HG02678 (cell line): Measurements from ENCODE around the gene MYOD1.
A peak's percentile ranks its signal among the peaks of the same experiment; 100 is the strongest.

Source experiments
- ATAC-seq: cut with Tn5 transposase; IDR thresholded peaks from one replicate; pipeline ENCODE4 v1.9.1; 2021; ENCODE audit warnings: mild to moderate bottlenecking, moderate library complexity; ENCODE audit not compliant: unreplicated experiment

Gene MYOD1

GRCh38 chr11:17734418-17734911 lies 15.1 kb downstream of the MYOD1 start, which contains the start of gene KCNC1:
TSS of gene KCNC1 (plus strand) at chr11:17734781. CDS start at chr11:17736003, 1,222 bp downstream.
- no peak for ATAC-seq

DNA sequence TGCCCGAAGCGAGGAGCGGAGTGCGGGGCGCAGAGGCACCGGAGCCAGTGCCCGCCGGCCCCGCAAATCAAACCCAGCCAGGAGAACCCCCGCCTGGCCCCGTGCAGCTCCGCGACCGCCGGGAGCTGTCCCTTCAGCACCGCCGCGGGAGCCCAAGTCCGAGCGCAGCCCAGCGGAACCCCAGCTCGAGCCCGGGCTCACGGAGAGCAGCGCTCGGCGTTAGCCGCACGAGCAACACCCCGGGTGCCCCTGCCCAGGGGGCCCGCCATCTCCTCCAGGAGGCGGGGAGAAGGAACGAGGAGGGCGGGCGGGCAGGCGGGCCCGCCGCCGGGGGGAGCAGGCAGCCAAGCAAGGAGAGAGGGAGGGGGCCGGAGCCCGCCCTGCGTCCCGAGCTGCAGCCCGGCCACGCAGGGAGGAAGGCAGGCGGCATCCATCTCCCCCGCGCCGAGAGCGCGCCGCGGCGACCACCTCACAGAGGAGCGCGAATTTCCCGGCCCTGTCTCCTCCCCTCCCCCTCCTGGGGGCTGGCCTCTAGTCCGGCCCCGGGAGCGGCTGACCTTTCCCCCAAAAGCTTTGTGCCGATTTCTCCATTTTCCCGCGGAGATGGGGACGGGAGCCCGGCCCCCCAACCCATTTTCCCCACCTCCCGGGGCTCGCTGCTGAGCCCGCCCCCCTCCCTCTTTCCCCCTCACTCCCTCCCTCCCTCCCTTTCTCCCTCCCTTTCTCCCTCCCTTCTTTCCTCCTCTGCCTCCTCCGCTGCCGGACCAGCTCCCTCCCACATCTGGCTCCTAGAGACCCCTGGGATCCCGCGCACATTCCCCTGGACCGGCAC lies 15.8 kb downstream of the MYOD1 start:
- peak; percentile 43 for ATAC-seq

GRCh38 chr11:17735818-17736578 lies 16.6 kb downstream of the MYOD1 start:
- ATAC-seq, result no peak

DNA sequence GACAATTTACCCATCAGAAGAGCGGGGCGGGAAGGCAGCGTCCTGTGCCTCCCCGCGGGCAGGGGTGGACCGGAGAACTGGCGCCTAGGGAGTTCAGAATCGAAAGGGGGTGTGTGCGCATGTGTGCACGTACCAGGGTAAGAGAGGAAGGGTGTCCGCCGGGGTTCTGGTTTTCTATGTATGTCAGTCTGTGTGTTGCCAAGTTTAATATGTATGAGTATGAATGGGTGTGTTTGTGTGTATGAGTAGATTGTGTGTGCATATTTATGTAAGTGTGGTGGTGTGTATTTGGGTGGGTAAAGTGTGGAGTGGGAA lies 17.2 kb downstream of the MYOD1 start:
- ATAC-seq, result no peak

DNA sequence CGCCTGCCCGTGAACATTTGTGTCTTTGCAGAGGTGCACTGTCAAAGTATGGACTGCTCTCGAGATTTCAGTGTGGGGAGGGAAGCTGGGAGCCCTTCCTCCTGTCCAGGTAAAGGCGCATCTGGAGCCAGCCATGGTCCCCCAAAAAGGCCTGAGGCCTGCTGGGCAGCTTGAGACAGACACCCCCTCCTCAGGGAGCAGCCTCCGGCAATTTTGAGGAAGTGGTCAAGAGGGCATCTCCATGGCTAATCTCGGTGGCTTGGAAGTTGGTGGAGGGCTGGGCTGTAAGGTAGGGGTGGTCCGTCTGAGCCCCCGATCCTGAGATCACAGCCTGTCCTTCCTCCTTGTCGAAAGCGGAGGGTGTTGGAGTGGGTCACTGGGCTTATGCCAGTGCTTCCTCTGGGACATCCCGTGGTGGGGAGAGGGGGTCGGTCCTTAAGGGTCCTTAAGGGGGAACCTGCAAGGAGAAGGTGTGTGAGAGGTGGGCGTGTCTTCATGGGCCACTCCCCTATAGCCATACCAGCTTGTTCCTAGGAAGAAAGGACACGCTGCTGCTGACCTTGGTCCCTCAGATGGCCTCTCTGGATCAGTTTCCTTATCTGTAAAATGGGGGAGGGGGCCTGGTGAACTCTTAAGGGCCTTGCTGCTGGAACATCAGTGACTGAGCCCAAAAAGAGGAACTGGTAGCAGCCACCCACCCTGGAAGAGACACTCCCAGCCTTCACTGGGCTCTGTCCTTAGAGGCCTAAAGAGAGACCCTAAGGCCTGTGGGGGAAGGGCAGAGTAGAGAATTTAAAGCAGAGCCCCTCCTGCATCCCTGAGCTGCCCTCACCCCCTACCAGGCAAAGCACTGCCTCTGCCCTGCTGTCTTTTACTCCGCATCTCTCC lies 17.8 kb downstream of the MYOD1 start:
- ATAC-seq, result no peak

DNA sequence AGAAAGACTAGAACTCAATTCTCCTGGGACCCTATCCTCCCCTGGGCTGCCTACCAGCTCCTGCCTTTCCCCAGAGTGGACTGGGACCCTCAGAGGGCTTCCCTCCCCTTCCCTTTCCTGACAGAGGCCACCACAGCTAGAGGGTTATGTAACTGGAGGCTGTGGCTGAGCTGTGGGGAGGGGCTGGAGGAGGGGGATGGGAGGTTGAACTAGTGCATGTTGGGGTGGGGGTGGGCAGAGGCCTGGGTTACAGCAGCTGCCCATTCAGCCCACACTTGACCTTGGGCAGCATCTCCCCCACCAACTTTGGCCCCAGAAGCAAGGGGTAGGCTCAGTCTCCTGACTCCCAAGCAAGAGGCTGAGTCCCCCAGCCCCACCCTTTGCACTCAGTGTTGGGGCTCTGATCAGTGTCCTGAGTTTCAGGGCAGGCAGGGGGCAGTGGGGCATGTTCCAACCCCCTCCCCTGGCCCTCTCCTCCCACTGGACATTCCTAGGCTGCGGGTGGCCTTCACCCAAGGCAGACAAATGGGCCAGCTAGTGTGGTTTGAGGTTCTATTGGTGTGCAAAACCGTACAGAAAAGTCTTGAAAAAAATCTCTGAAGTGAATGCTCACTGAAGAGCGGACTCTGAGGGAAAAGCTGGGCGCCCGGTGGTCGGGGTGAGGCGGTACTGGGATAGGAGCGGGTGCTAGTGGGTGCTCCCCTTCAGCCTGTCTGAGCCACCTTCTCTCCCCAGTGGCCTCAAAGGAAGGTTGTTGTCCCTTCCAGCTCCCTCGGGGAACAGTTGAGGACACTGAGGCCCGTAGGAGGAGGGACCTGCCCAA lies 19.0 kb downstream of the MYOD1 start:
- no peak for ATAC-seq

GRCh38 chr11:17739945-17740338 lies 20.6 kb downstream of the MYOD1 start:
- ATAC-seq, result no peak

DNA sequence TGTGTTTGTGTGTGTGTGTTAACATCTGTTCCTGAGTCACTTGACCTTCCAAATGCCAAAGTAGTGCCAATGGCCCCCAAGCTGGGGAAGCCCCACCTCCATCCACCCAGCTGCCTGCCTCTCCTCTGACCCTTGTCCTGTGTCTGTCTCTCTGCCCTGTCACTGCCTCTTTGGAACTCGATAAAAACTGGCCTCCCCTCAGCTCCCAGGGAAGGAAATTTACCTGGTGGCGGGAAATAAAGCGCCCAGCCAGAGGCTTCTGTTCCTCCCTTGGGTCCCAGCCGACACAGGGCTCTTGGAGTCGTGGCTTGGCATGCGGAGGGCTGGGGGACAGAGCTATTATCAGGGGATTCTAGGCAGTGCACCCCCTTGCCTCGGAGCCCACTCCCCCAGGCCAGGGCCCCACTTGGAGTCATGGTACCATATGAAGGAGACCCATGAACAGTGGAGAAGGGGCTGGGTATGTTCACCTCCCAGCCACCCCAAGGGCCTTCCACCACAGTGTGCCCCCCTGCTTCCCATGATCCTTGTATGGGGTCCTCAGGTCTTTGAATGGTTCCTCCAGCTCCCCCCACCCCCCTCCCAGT lies 21.4 kb downstream of the MYOD1 start:
- ATAC-seq, result no peak

GRCh38 chr11:17741487-17741886 lies 22.1 kb downstream of the MYOD1 start:
- ATAC-seq, result no peak

GRCh38 chr11:17742019-17742418 lies 22.6 kb downstream of the MYOD1 start:
- no peak for ATAC-seq

DNA sequence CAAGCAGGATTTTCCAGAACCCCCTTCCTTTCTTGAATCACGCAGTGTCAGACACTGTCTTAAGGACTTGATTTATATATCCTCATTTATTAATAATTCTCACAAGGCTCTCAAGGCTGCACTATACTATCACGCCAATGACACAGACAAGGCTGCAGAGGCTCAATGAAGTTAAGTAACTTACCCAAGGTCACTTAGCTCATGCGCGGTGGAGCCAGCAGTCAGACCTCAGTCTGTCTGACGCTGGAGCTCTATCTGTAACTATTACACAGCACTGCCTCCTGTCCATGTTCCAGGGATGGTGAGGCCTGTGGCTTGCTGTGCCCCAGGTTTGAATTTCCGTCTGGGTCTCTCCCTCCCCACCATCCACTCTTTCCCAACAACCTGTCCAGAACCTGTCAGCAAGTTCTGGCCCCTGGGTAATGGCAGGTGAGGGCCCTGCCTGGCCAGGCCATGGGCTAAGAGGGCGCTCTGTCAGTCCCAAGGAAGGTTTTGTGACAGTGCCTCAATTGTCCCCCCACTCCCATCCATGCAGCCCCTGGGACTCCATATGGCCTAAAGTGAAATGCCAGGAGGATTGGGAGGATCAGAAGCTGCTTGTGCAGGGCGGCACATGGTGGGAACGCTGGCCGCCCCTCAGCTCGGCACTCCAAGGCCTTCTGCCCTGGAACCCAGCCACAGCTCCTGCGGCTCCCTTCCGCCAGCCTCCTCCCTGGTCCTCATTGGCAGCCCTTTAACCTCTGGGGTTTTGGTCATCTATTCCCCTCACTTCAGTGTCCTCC lies 23.8 kb downstream of the MYOD1 start:
- ATAC-seq, result no peak

DNA sequence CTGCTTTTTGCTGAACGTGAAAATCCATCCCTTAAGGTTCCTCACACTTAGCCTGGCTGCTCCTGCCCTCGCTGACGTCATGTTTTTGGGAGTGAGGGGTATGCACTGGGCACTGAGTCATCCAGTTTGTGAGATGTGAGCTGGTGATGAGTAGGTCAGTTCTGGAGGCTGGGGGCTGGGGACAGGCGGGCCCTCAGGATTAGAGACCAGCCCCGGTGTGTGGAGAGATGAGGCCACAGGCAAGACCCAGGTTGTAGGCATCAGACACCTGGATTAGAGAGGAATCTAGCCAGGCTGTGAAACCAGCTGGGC lies 24.4 kb downstream of the MYOD1 start:
- ATAC-seq, result no peak

DNA sequence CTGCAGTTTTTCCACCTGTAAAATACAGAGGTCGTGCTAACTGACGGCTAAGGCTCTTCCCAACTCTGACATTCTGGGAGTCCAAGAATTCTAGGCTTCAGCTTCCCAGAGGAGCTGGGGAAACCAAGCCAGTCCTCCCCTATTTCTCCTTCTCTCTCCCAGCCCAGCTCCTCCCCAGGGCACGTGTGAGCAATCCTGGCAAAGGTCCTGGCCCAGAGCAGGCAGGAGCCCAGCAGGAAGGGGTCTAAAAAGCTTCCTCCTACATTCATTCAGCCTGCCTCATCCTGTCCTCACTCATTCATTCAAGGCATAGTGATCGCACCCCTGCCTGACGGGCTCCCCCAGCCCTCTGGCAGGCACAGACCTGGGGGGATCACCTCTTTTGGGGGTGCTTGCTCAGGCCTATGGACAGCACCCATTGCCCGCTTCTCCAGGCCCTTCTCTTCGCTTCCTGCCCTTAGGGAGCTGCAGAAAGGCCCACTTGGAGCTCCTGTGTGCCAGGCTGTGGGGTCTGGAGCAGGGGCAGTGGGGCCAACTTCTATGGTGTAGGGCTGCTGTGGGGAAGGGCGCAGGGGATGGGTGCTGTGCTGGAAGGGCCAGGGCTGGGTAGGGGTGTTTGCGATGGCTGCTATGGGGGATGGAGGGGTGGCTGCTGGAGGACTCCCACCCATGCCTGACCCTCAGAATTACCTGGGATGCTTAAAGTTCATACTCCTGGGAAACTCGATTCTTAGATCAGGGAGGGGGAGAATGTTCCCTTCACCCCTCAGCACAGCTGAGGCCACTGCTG lies 25.0 kb downstream of the MYOD1 start:
- no peak for ATAC-seq

- ATAC-seq, result no peak
Observed at GRCh38 chr11:17745023-17745772, 25.8 kb downstream of the MYOD1 start.

DNA sequence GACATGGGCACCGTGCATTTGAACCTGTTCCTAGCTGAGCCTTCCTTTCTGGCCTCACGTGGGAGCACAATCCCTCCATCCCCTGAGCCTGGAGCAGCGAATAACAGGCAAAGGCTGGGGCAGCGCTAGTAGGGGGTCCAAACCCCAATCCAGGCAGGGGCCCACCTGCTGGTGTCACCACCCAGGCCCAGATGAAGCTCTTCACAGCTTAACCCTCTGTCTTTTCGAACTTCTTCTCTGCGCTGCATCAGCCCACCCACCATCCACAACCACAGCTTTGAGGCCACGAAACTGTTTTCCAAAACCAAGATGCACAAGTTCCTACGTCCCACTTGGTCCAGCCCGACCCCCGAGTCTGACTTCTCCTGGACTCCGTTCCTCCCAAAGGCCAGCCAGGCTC lies 26.7 kb downstream of the MYOD1 start:
- ATAC-seq, result no peak

GRCh38 chr11:17747131-17747955 lies 28.0 kb downstream of the MYOD1 start:
- no peak for ATAC-seq

DNA sequence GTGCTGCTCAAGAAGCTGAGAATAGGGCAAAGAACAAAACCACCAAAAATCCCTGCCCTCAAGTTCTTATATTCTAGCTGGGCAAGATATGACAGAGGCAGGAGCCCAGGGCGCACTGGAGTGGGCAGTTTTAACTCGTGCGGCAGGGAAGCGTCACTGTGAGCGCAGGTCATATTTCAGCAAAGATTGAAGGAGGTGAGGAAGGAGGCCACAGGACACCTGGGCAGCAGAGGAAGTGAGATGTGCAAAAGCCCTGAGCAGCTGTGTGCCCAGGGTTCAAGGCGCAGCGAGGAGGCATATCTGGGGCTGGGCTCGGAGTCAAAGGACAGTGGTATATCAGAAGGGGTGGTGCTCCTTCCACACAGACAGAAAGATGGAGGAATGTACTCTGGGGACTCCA lies 28.7 kb downstream of the MYOD1 start:
- ATAC-seq, result no peak
